Stimulated activated CD4-positive, alpha-beta T cell treated with anti-CD3 and anti-CD28 coated beads, Interleukin-4, amount 100 ng/mL, for 4 hours (primary cell): ENCODE results near the gene TPCN2.
"Not testable (repeated sequence)": the region's sequence is repeated elsewhere in the genome, so short reads cannot be mapped to it uniquely, and the experiment has no call there.

Experiments
- DNase-seq, 2 experiments: peaks; one replicate each; pipeline ENCODE4 v3.0.0-alpha.2; 2020

The TPCN2 gene

DNA sequence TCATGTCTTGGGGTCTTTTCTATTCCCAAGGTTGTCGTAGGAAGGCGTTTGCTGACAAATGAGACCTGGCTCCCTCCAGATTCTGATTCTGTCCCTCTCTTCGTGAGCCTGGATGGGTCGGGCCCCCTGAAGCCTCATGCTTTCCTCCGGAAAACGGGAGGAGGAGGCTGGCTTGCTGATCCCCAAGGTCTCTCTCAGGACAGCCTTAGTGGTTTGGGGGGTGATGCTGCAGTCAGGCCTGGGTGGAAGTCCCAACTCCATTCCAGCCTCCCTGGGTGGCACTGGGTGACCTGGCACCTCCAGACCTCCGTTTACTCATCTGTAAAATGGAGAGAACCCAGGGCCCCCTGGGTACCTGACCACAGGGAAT is 83.6 kb downstream of the TPCN2 start:
- DNase-seq, result no peak

DNA sequence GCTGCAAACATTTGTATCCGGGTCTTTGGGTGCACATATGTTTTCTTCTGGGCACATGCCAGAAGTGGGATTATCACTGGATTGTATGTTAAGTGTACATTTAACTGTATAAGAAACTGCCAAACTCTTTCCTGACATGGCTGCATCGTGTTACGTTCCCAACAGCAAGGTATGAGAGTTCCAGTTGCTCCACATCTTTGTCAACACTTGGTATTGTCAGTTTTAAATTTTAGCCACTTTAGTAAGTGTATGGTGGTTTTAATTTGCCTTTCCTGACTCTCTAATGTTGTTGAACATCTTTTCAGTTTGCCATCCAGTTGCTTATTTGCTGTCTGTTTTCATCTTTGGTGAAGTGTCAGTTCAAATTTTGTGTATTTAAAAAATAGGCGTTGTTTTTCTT is 84.5 kb downstream of the TPCN2 start:
- no peak for DNase-seq

DNA sequence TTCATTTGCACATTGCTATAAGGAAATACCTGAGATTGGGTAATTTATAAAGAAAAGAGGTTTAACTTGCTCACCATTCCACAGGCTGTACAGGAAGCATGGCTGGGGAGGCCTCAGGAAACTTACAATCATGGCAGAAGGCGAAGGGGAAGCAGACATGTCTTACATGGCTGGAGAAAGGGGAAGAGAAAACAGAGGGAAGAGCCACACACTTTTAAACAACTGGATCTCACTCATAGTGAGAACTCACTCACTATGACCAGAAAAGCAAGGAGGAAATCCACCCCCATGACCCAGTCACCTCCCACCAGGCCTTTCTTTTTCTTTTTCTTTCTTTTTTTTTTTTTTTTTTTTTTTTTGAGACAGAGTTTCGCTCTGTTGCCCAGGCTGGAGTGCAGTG is 85.5 kb downstream of the TPCN2 start:
- DNase-seq, result not testable (repeated sequence)

DNA sequence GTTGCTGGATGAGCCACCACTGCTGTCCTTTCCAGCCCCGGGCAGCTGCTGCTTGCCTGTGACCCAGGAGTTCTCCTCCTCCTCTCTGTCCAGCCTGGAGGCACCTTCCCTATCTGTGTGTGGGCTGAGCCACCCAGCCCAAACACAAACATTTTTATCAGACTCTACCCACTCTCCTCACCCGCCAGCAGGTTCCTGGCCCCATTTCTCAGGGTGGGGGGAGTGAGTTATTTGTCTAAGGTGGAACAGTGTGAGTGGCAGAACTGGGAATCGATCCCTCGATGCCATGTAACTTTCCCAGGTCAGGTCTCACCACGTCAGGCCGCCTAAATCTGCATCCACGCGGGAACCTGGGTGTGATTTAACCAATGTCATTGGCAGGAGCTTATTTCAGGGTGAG is 86.2 kb downstream of the TPCN2 start:
- DNase-seq, result no peak

DNA sequence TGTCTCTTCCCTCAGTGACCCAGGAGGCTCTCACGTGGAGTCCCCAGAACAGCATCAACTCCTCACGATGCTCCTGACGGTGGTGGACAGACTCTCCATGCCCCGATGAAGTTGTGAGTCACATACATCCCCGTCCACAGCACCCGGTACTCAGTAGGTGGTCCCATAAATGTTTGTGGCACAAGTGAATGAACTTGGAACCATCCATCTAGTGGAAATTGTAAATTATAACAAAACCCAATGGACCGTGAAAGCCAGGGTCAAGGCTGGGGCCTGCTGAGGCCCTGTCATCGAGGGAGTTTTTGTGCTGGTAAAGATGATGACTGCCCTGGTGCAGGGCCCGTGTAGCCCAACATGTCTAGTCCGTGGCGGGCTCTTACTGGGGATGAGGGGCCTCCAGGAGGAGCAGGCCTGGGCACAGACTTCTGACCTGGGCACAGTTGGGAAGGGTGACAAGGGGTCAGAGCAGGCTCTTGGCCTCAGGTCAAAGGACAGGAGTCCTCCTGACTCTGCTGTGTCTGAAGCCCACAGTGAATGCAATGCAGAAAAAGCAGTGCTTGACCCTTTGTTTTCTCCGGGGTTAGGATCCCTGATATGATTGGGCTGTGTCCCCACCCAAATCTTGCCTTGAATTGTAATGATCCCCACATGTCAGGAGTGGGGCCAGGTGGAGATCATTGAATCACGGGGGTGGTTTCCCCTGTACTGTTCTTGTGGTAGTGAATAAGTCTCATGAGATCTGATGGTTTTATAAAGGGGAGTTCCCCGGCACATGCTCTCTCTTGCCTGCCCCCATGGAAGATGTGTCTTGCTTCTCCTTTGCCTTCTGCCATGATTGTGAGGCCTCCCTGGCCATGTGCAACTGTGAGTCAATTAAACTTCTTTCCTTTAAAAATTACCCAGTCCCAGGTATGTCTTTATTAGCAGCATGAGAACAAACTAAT is 87.0 kb downstream of the TPCN2 start:
- no peak for DNase-seq

DNA sequence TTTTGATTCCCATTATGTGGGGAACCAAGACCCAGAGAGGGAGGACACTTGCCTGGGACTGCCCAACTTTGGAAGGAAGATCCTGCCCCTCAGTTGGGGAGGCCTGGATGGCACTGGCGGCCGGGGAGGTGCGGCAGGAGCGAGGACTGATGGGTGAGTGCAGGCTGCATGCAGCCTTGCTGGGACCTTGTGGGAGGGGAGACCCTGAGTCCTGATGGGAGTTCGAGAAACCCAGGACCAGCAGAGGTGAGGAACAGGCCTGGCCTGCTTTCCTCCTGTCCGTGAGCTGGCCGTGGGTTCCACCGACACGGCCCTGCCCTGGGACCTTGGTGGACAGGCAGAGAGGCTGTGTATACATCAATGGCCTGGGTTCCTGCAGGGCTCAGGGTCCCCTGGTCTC is 87.7 kb downstream of the TPCN2 start:
- DNase-seq, result no peak

DNA sequence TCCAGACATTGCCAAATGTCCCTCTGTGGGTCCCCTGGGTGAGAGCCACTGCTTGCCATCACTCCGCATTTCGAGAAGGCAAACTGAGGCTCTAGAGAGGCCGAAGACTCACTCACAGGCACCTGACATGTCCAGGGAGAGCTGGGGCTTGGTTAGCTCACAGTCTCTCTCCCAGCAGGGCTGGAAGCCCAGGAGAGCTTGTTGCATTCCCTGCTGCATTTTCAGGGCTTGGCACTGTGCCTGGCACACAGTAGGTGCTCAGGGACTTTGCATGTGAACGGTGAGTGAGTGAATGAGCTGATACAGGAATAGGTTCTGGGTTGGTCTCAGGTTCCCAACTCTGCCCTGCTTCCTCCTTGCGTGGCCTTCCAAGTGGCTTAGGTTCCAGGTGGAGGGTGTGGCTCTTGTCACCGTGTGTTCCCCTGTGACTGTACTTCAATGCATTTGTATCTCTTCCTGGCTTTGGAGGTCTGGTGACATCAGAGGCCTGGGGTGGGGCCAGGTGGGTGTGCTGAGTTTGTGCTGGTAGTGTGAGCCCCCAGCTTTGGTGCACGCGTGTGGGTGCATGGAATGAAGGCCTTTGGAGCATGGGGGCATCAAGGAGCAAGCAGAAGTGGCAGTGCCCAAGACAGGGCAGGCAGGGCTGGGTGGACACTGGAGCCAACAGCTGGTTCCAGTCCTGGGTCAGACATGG is 88.6 kb downstream of the TPCN2 start:
- DNase-seq, result no peak

DNA sequence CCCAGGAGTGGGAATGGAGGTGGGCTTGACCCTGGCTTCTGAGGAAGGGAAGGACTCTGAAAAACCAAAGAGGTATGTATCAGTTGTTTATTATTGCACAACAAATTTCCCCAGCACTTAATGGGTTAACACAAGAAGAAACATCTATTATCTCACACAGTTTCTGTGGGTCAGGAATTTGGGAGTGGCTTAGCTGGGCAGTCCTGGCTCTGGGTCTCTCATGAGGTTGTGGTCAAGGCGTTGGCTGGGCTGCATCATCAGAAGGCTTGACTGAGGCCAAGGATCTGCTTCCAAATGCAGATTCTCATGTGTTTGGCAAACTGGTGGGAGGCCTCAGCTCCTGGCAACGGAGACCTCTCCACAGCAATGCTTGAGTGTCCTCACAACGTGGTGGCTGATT is 89.5 kb downstream of the TPCN2 start:
- DNase-seq, result no peak

DNA sequence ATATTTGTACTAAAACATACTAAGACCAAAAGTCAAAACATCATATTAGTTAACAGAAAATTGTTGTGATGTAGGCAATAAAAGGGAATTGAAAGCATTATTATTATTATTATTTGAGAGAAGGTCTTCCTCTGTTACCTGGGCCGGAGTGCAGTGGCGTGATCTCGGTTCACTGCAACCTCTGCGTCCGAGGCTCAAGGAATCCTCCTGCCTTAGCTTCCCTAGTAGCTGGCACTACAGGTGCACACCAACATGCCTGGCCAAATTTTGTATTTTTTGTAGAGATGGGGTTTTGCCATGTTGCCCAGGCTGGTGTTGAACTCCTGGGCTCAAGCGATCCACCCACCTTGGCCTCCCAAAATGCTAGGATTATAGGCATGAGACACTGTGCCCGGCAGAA is 91.4 kb downstream of the TPCN2 start:
- DNase-seq, result not testable (repeated sequence)

DNA sequence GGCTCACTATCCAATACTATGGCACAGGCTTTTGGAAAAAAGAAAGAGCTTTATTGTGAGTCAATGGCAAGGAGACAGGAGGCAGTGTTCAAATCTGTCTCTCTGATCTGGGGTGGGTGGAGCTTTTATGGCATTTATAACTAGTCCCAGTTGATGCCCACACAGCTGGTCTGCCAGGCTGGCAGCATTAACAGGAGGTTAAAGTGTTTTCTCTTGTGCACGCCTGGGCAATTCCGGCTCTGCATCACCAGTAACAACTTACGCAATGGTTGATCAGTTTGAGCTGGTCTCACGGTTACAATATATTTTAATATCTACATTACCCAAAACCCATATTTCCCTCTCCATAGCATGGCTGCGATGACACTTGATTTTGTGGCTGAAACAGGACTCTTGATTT is 91.9 kb downstream of the TPCN2 start:
- DNase-seq, result no peak

DNA sequence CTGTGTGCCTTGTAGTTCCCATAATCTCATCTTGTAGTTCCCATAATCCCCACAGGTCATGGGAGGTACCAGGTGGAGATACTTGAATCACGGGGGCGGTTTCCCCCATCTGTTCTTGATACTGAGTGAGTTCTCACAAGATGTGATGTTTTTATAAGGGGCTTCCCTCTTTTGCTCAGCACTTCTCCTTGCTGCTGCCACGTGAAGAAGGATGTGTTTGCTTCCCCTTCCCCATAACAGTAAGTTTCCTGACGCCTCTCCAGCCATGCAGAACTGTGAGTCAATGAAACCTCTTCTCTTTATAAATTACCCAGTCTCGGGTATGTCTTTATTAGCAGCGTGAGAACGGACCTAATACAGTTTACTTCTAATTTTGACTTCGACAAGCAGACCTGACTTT is 93.0 kb downstream of the TPCN2 start:
- no peak for DNase-seq

DNA sequence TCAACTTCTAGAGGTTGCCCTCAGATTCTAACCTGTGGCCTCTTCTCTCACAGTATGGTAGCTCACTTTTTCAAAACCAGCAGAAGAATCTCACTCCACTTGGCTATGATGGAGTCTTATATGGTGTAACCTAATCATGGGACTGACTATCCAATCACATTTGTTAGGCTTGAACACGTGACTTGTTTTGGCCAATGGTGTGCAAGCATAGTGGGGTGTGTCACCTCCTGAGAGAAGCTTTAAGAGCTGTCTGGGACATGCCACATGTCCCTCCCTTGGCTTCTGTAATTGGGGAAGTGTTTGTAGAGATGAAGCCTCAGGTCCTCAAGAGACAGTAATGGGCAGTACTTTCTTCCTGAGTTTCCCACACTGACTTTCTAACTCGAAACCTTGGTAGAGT is 94.2 kb downstream of the TPCN2 start:
- DNase-seq, result no peak

DNA sequence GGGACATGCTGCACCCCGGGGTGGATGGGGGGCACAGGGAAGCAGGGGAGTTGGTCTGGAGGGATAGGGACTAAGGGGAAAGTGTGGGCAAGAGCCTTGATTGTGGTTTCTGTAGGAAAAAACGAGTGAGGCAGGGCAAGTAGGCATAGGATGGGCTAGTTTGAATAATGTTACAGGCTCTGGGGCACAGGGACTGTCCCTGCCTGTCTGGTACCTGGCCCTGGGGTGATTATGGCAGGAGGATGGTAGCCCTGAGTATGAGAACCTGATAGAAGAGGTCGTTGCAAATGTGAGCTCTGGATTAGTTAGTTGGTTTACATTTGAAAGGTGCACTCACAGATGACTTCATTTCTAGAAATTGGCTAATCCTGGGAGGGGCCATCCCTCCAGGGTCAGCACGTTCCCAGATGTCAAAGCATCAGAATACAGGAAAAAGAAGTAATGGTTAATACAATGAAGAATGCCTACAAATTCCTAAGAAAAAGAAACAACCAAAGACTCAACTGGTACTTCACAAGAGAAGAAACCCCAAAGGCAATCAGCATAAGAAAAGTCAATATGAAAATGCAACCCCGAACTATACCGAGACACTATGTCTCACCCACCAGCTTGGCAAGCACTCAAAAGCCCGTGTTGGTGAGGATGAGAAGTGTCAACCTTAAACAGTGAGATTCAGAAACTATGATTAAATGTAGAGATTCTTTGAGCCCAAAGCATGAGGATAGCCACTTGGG is 95.8 kb downstream of the TPCN2 start:
- DNase-seq, result no peak

DNA sequence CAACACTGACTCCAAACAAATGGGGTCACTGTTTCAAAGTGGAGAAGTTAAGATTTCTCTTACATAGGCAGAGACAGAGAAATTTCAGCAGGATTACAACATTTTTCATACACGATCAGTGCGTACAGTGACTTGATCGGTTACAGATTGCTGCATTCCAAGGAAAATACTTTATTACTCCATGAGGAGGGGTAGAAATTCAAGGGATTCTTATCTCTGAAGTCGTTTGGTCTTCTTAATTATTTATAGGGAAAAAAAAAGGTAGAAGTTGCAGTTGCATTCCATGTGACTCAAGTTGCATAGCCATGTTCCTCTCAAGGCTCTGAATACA is 96.3 kb downstream of the TPCN2 start:
- DNase-seq, result no peak

DNA sequence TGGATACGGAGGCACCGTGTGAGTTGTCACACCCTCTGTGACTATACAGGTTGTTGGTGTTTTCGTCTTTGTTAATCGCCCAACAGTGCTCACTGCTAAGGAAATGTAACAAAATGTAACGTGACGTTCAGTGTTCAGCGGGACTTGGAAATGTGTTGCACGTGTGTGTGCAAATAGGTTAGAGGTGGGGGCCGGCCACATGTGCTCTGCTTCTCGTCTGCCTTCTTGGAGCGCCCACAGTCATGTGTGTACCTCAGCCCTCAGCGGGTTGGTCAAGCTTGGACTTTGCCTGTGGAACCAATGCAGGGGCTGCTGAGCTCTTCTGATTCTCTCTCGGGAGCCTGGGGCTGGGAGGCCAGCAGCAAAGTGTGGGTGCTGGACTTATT is 99.6 kb downstream of the TPCN2 start:
- no peak for DNase-seq

DNA sequence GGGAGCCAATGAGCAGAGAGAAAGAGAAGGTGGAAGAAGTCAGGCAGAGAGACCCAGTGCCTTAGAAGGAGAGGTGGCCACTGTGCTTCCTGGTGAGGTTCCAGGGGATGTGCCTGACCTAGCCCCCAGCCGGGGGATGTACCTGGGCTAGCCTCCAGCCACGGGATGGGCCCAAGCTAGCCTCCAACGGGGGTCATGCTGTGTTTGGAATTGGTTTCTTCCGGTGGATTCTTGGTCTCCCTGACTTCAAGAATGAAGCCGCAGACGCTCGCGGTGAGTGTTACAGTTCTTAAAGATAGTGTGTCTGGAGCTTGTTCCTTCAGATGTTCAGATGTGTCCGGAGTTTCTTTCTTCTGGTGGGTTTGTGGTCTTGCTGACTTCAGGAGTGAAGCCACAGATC is 100.1 kb downstream of the TPCN2 start:
- no peak for DNase-seq

DNA sequence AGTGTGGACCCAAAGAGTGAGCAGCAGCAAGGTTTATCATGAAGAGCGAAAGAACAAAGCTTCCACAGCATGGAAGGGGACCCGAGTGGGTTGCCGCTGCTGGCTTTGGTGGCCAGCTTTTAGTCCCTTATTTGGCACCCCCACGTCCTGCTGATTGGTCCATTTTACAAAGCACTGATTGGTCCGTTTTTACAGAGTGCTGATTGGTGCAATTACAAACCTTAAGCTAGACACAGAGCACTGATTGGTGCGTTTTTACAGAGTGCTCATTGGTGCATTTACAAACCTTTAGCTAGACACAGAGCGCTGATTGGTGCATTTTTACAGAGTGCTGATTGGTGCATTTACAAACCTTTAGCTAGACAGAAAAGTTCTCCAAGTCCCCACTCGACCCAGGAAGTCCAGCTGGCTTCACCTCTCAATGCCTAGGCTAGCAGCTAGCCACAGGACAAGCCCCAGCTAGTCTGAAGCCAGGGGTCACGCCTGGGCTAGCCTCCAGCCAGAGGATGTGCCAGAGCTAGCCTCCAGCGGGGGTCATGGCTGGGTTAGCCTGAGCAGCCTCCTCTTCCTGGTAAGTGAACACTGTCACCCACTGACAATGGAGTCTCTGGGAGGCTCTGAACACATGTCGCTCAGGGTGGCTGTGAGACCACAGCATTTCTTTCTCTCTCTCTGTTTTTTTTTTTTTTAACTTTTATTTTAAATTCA is 100.8 kb downstream of the TPCN2 start:
- not testable (repeated sequence) for DNase-seq

DNA sequence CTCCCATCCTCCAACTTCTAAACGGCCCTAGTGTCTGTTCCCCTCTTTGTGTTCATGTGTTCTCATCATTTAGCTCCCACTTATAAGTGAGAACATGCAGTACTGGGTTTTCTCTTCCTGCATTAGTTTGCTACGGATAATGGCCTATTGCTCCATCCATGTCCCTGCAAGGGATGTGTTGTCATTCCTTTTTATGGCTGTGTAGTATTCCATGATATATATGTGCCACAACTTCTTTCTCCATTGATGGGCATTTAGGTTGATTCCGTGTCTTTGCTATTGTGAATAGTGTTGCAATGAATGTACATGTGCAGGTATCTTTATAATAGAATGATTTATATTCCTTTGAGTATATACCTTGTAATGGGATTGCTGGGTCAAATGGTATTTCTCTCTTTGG is 101.4 kb downstream of the TPCN2 start:
- DNase-seq, result no peak

DNA sequence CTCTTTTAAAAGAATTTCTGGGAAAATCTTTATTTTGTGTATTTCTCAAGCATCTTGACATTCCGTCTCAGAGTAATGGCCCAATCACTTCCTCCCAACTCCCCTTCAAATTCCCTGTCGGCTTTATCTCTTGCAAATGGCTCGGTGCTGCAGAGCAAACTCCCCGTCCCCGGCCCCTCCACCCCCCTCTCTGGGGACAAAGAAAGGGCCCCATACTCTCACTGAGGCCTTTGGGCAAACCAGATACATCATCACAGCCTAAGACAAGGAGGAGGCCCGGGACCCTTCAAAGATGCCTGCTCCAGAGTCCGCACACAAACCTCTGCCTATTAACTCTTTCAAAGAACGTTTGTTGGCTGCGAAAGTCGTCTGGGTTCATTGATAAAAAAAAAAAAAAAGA is 103.1 kb downstream of the TPCN2 start:
- no peak for DNase-seq

DNA sequence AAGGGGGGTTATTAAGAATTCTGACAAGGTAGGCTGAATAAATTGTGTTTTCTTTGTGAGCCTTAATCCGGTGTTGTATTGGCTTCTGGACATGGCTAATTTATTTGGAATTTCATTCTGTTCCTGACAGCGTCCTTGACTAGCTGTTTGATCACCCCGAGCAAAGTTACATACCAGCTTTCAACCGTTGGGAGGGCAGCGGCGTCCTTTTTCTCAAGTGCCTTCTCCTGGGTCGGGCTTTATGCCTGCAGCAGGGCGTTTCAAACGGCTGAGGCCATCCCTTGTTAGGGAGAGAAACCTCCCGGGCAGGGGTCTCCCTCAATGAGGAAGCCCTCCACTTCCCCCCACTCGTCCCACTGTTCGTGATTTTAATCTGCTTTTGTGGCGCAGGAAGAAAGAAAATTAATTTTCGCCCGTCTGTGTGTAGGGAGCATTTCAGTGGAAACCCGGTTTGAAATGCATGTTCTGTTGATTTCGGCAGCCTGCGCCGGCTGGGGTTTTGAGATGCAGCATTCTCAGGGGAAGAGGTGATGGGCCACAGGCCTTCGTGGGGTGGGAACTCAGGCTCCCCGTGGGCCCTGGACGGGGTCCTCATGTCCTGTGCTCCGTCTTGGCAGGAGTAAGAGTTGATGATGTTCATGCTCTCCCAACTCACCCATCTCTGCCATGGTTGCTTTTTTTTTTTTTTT is 104.1 kb downstream of the TPCN2 start:
- DNase-seq, result no peak

DNA sequence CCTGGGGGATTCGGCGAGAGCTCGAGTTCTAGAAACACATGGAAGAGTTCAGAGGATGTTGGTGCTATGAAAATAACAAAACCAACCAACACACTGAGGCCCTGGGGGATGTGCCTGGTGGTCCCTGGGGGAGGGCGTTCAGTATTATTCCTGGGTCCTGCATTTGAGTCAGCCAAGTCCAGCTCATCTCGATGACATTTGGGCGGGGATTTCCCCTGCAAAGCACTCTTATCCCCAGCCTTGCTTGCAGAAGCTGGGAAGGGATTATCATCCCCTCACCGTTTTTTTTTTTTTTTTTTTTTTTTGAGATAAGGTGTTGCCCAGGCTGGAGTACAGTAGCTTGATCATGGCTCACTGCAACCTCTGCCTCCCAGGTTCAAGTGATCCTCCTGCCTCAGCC is 104.9 kb downstream of the TPCN2 start:
- DNase-seq, result no peak

DNA sequence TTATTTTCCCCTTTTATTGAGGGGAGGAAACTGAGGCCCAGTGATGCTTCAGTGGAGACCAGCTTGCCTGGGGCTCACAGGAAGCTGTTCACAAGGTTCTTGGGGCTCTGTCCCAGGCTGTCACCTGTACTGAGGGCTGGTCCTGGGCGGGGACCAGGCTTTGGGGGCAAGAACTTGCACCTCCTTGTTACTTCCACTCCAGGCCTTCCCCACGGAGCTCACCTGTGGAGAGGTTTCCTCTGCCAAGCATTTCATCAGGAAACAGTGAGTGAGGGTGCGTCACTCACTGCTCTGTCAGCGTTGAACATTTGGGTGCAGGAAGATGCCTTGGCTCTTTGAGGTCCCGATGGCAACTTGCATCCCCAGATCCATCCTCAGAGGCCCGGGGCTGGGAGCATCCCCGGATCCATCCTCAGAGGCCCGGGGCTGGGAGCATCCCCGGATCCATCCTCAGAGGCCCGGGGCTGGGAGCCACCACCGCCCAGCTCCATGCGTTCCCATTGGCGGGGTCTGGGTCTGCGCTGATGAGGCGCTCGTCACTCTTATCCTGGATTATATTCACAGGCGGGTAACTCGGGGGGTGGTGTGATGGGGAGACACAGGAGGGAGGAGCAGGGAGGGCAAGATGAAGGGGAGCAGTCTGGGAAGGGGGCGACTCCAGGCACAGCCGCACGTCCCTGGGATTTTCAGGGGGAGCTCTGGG is 105.6 kb downstream of the TPCN2 start:
- no peak for DNase-seq
